HepG2 (cell line): Measurements from ENCODE around the gene TRPV2. TPM values are rescaled to one million over a fixed set of nuclear protein-coding genes. Genes with fewer than 3 reads are reported as not detected.

ENCODE experiments used
- BORCS8-MEF2B ChIP-seq: sonication (generic); formaldehyde crosslinking; IDR thresholded peaks from 2 replicates; pipeline ENCODE4 v1.8.0; 2022; ENCODE audit warnings: mild to moderate bottlenecking, missing genetic modification reagents
- DMAP1 ChIP-seq: IDR thresholded peaks from 2 replicates; pipeline ENCODE4 v1.6.1; 2016
- EED ChIP-seq: sonication (generic); formaldehyde crosslinking; IDR thresholded peaks from 2 replicates; pipeline ENCODE4 v1.5.0; 2020; ENCODE audit warnings: mild to moderate bottlenecking, missing genetic modification reagents
- FOXO4 ChIP-seq: sonication (generic); formaldehyde crosslinking; conservative IDR thresholded peaks from 2 replicates; pipeline ENCODE4 v1.8.1; 2023; ENCODE audit warnings: missing genetic modification reagents
- GATAD2A ChIP-seq: IDR thresholded peaks from 2 replicates; pipeline ENCODE4 v1.6.1; 2016
- GPN1 ChIP-seq: sonication (generic); formaldehyde crosslinking; IDR thresholded peaks from 2 replicates; pipeline ENCODE4 v1.5.1; 2020; ENCODE audit warnings: missing genetic modification reagents, borderline replicate concordance
- KLF9 ChIP-seq: IDR thresholded peaks from 2 replicates; pipeline ENCODE4 v1.6.1; 2016; ENCODE audit warnings: low read depth
- MEF2D ChIP-seq: sonication (generic); formaldehyde crosslinking; IDR thresholded peaks from 2 replicates; pipeline ENCODE4 v1.5.1; 2020; ENCODE audit warnings: mild to moderate bottlenecking, missing genetic modification reagents
- NR2F6 ChIP-seq, 2 experiments: IDR thresholded peaks; 2 replicates each; pipeline ENCODE4 v1.6.1; 2016; ENCODE audit warnings: antibody characterized with exemption in 1 of 2, mild to moderate bottlenecking in 1 of 2
- SALL1 ChIP-seq: sonication (generic); formaldehyde crosslinking; IDR thresholded peaks from 2 replicates; pipeline ENCODE4 v1.8.0; 2022; ENCODE audit warnings: mild to moderate bottlenecking, missing genetic modification reagents
- TARDBP ChIP-seq: sonication (generic); formaldehyde crosslinking; IDR thresholded peaks from 2 replicates; pipeline ENCODE4 v1.8.0; 2022; ENCODE audit warnings: mild to moderate bottlenecking, missing genetic modification reagents
- TBX2 ChIP-seq: sonication (generic); formaldehyde crosslinking; IDR thresholded peaks from 2 replicates; pipeline ENCODE4 v1.5.0; 2020; ENCODE audit warnings: missing genetic modification reagents, mild to moderate bottlenecking, borderline replicate concordance
- ZBTB26 ChIP-seq: IDR thresholded peaks from 2 replicates; pipeline ENCODE4 v1.6.1; 2016; ENCODE audit warnings: missing compliant biosample characterization, missing genetic modification reagents, borderline replicate concordance
- ZHX1 ChIP-seq: sonication (generic); formaldehyde crosslinking; IDR thresholded peaks from 2 replicates; pipeline ENCODE4 v1.8.1; 2022; ENCODE audit warnings: low read depth, mild to moderate bottlenecking, missing genetic modification reagents
- ZMYM4 ChIP-seq: sonication (generic); formaldehyde crosslinking; IDR thresholded peaks from 2 replicates; pipeline ENCODE4 v1.8.1; 2023; ENCODE audit warnings: mild to moderate bottlenecking, missing genetic modification reagents
- ZNF235 ChIP-seq: sonication (generic); formaldehyde crosslinking; IDR thresholded peaks from 2 replicates; pipeline ENCODE4 v1.8.1; 2023; ENCODE audit warnings: mild to moderate bottlenecking, missing genetic modification reagents, borderline replicate concordance
- ZNF343 ChIP-seq: sonication (generic); formaldehyde crosslinking; IDR thresholded peaks from 2 replicates; pipeline ENCODE4 v1.4.0; 2020; ENCODE audit warnings: mild to moderate bottlenecking, missing genetic modification reagents
- ZNF670 ChIP-seq: sonication (generic); formaldehyde crosslinking; IDR thresholded peaks from 2 replicates; pipeline ENCODE4 v1.8.0; 2022; ENCODE audit warnings: mild to moderate bottlenecking, missing genetic modification reagents, borderline replicate concordance
- ZNF710 ChIP-seq: sonication (generic); formaldehyde crosslinking; IDR thresholded peaks from 2 replicates; pipeline ENCODE4 v1.5.0; 2020; ENCODE audit warnings: mild to moderate bottlenecking, missing genetic modification reagents, borderline replicate concordance
- ZNF776 ChIP-seq: sonication (generic); formaldehyde crosslinking; IDR thresholded peaks from 2 replicates; pipeline ENCODE4 v1.4.0; 2020; ENCODE audit warnings: mild to moderate bottlenecking, missing genetic modification reagents
- polyA plus RNA-seq, 8 experiments: library from polyadenylated mRNA; depleted of rRNA in 3 of 8; stranded (reverse) in 7 of 8; unstranded in 1 of 8; fragments of >200 nt; fragmentation: Illumina TruSeq in 4 of 8; extraction: Trizol in 4 of 8; gene quantifications; 2 replicates each; pipeline versions ENCODE4 v1.2.1 to v1.2.3, GENCODE V29; 2011 to 2016; ENCODE audit warnings: low read depth in 4 of 8, missing spikeins in 1 of 8, mixed read lengths in 1 of 8; ENCODE audit not compliant: insufficient read depth in 1 of 8
- total RNA-seq, 5 experiments: library from RNA; depleted of rRNA; stranded (reverse); fragments of >200 nt; fragmentation: Illumina TruSeq; extraction: Trizol; gene quantifications; 2 replicates each; pipeline ENCODE4 v1.2.3, GENCODE V29; 2016; ENCODE audit warnings: low read depth in 1 of 5

Gene TRPV2
- total and polyA plus RNA-seq, 2 of the 13 experiments (the other 11 are each of a cell fraction or from before 2014, with no cell fraction given) = 13.6 to 21.3 TPM

GRCh38 chr17:16435925-16436886 is 20.8 kb downstream of the TRPV2 start (continued):
- TF ChIP-seq ZNF710 (CRISPR knock-in tag) (peak; percentile 11; the same call in 1 of the 2 replicates), ZMYM4 (CRISPR knock-in tag) (0 out of 2 replicates have a peak, but pooled peaks have one; percentile 35), ZNF235 (CRISPR knock-in tag) (0 out of 2 replicates have a peak, but pooled peaks have one; percentile 30), ZBTB26 (CRISPR knock-in tag) (0 out of 2 replicates have a peak, but pooled peaks have one; percentile 30), ZNF670 (CRISPR knock-in tag) (peak; percentile 24; the same call in 1 of the 2 replicates), GPN1 (CRISPR knock-in tag) (no peak), ZNF776 (CRISPR knock-in tag) (no peak), MEF2D (CRISPR knock-in tag) (0 out of 2 replicates have a peak, but pooled peaks have one; percentile 31), FOXO4 (no peak), DMAP1 (CRISPR knock-in tag) (peak; percentile 53; the same call in 1 of the 2 replicates), EED (CRISPR knock-in tag) (0 out of 2 replicates have a peak, but pooled peaks have one; percentile 3), GATAD2A (peak; percentile 70), ZNF343 (CRISPR knock-in tag) (no peak), SALL1 (CRISPR knock-in tag) (peak; percentile 63; the same call in 1 of the 2 replicates), TARDBP (peak; percentile 49; the same call in 1 of the 2 replicates), NR2F6 (IDR thresholded peaks at IDR 0.05) (peak; percentile 75), NR2F6 (CRISPR knock-in tag; IDR thresholded peaks at IDR 0.05) (peak; percentile 83), ZHX1 (CRISPR knock-in tag) (0 out of 2 replicates have a peak, but pooled peaks have one; percentile 25), KLF9 (no peak), TBX2 (CRISPR knock-in tag) (peak; percentile 16; the same call in 1 of the 2 replicates), BORCS8-MEF2B (CRISPR knock-in tag) (peak; percentile 78; the same call in 1 of the 2 replicates)
